SKM-1 (cell line): ENCODE results near the gene XXYLT1.
A peak's percentile ranks its signal among the peaks of the same experiment; 100 is the strongest.
"Not testable (repeated sequence)": the region's sequence is repeated elsewhere in the genome, so short reads cannot be mapped to it uniquely, and the experiment has no call there.

Experiments used
- DNase-seq: peaks from one replicate; lab custom pipeline; 2025; ENCODE audit not compliant: unreplicated experiment; lab: John Stamatoyannopoulos, UW

Gene XXYLT1

DNA sequence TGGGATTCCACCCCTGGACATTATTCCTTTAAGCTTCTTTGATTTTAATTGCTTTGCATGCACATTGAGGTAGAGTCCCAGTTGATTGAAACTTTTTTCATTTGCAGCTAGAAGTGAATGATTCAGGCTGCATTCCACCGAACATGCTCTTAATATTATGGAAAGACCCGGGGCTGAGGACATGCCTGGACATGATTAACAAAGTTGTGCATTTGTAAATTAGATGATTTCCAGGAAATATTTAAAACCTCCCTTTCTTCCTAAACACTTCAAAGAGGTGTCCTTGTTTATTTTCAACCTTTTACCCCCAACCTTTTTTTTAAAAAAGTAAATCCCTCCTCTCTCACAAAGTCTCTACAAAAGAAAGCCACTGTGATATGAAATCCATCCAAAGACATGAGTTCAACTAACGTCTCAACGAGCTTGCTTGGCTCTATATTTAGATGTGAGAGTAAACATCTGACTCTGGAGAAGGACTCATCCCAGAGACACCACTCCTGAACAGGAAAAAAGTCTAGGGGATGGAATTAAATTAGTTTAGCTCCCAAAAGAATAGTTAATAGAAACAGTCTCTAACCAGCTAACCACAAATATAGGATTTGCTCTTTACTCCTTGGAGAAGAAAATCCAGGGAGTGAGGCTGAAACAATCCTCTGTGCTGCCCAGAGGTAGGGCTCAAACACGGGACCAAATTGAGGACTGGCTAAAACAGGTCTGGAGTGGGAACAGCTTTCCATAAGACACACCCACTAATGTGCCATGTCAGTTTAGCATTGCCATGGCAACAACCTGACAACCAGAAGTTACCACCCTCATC is 83.1 kb downstream of the XXYLT1 start:
- no peak for DNase-seq

DNA sequence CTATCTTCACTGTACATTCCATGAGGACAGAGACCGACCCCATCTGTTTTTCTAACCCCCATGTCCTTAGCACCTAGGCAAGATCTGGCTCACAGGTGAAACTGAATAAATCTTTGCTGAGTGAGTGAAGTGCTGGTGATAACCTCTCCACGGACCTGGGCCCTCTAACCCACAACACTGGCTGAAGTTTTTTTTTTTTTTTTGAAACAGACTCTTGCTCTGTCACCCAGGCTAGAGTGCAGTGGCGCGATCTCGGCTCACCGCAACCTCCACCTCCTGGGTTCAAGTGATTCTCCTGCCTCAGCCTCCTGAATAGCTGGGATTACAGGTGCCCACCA is 84.3 kb downstream of the XXYLT1 start:
- not testable (repeated sequence) for DNase-seq

DNA sequence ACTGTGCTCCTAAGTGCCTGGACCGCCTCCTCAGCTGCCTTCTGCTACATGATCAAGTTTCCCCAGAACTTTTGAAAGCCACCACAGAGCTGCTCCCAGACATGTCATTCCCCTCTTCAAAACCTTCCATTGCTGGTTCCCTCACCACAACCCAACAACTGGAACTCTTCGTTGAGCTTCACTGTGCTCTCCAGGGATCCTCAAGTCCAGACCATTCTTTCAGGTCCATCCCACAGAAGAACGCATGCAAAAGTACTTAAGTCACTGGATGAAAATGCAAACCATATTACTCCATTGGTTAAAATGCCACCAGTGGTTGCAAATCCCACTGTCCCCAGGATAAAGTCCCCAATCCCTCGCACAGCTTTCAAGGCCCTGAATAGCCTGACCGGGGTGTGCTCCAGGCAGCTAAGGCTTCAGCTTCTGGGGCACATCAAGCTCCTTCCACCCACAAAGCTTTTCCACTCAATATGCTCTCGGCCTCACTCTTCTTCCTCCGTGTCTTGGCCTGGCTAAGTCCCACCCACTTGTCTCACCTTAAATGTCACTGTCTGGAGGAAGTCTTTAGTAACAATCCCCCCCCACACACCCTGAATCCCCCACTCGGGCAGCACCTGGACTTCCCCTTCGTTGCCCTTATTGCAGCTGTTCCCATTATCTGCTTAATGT is 84.8 kb downstream of the XXYLT1 start:
- DNase-seq: no peak

DNA sequence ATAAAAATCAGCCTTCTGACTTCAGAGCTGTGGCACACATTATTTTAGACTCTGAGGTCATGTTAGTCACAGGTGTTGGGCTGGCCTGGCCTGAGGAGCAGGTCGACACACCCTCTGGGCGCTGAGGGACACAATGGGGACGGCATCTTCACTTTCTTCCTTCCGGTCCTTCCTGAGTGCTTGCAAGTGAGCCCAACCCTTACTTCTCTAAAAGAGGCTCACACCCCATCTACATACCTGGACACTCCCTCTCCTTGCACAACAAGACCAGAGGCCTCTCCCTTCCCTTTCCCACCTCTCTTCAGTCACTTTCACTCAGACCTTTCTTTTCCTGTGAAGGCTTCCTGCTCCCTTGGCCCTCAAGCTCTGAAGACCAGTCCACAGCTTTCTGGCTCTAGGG is 85.4 kb downstream of the XXYLT1 start:
- DNase-seq: peak; percentile 54

DNA sequence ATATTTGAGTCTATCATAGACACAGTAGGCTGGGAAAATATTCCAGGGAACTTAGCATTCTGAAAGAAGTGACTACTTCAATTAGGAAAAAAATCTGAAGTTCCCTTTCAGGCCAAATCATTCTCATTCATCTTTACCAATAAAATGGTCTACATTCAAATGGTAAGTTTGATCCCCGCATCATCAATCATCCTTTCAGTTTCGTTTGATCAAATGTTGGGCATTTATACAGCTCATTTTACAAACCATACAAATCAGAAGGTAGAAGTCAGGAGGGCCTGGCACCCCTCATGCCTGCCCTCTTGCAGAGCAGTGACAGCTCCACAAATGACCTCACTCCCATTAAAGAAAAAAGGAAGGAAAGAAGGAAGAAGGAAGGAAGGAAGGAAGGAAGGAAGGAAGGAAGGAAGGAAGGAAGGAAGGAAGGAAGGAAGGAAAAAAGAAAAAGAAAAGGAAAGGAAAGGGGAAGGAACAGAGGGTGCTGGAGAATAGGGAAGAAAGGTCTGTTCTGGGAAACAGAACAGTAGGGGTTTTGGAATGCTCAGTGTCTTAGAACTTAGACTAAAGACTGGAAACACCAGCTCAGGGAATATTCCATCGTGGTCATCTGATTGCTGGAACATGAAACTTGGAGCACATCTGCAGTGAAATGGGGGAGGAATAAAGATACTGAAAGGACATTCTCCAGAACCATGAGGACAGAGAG is 86.1 kb downstream of the XXYLT1 start:
- no peak for DNase-seq

DNA sequence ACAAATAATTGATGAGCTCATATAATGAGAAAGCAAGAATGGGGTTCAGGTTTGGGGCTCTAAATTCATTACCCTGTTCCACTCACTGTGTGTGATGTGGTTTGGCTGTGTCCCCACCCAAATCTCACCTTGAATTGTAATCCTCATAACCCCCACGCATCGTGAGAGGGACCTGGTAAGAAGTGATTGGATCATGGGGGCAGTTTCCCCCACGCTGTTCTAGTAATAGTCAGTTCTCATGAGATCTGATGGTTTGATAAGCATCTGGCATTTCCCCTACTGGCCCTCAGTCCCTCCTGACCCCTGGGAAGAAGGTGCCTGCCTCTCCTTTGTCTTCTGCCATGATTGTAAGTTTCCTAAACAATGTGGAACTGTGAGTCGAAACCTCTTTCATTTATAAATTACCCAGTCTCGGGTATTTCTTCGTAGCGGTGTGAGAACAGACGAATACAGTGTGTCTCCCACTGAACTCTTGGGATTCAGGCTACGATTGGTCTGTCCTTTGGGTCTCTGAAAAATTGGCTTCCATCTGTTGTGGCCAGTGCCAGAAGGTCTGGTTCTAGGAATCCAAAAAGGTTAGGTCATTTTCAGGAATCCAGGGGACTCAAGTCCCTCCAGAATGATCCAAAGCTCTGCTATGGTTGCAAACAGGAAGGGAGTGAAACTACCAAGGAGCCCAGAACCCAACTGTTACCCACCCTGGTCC is 87.7 kb downstream of the XXYLT1 start:
- no peak for DNase-seq

DNA sequence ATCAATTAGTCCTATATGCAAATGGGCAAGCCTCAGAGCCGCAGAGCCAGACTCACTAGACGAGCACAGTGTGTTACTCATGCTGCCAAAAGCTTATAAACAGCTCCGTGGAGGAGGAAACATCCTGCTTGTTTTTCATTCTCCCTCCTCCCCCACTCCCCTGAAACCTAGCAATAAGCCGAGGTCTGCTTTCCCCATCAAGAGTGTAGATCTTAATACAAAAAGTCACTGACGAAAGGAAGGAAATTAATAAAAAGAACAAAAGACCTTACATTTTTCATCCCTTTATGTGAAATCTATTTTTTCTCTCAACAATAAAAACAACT is 88.5 kb downstream of the XXYLT1 start:
- no peak for DNase-seq

DNA sequence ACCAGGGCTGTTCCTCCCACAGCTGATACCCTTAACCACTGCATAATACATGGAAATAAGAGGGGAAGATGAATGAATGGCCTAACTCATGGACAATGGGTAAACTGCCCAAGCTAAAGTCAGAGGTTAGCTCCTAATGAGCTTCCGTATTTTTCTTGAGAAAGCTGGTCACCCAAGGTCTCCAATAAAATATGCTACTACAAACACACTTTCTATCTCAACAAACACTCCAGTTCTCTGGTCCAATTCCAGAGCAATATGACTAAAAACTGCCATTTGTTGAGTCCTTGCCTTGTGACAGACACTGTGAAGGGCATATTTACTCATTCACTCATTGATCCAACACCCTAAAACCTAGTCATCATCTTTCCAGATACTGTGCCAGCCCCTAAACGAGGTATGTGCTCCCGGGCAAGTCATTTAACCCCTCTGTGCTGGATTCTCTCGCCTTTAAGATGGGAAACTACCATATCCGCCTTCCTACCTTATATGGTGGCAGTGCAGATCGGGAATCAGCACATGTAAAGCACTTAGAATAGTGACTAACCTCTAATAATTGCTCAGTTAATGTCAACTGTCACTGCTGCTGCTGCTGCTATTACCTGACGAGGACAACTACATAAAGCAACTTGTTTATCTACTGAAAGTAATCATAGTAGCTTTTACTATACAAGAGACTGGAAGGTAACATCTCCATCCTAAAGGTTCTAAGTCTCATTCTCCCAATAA is 89.1 kb downstream of the XXYLT1 start:
- no peak for DNase-seq

DNA sequence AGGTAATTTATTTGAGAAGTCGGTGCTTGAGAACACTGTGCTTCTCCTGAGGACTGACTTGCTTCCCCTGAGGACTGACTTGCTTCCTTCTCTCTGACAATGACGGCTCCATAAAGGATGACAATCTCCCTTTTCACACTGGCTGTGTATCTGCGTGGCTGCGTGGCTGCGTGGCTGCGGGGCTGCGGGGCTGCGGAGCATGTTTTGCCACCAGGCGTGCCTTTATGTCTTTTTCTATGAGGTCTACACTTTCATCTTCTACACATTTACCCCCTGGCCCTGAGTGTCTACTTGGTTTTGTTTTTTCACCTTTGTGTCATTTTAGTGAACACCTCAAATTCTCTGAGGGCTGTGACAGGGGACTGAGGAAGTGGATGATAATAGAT is 89.9 kb downstream of the XXYLT1 start:
- no peak for DNase-seq

DNA sequence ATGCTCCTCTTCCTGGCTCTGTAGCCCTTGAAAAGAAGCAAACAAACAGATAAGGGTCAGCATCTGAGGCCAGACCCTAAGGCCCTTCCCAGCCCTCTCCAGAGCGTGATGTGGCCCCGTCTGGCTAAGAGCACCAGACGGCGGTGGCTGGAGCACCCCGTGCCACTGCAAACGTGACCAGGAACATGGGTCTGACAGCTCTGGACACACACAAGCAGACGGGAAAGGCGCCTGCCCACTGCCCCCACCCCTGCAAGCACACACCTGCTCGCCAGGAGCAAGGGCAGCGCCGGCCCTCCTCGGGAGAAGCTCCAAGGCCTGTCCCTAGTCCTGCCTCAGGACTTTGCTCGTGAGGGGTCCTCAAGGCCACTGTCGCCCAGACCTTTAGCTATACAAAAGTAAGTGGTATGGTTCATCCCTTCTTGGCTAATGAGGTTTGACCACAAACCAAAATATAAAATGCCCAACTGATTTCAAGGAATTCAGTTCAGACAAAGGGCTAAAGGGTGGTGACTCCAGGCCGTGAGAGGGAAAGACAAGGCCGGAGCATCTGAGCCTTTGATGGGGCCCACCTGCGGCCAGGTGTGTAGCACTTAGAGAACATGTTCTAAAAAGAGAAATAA is 90.4 kb downstream of the XXYLT1 start:
- DNase-seq: no peak

DNA sequence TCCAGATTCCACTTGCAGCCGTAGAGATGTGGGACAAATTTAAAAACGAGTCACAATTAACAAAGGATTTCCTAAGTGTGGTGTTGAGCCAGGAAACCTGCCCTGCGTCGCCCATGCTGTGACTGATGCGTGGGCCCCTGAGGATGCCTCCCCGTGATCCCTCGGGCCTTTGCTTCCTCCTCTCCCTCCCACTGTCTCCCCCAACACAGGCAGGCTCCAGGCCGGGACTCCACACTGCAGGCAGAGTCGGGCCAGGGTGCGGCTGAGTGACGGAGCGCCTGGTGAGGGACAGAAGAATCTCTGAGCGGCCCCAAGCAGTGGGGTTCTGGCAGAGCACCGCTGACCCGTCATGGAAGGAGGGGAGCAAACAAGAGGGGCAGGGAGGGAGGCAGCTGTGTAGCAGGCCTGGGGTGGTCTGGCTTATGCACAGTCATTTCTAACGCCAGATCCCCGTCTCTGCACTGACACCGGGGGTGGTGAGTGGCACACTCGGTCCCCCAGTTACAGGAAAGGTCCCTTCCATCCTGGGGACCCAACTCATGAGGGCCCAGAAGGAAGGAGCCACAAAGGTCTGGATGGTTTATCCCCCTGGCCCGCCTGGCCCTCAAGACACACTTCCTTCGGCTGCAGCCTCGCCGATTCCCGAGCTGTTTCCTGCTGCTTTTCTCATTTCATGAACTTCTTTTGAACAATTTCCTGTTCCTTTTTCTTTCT is 91.0 kb downstream of the XXYLT1 start:
- DNase-seq: no peak

DNA sequence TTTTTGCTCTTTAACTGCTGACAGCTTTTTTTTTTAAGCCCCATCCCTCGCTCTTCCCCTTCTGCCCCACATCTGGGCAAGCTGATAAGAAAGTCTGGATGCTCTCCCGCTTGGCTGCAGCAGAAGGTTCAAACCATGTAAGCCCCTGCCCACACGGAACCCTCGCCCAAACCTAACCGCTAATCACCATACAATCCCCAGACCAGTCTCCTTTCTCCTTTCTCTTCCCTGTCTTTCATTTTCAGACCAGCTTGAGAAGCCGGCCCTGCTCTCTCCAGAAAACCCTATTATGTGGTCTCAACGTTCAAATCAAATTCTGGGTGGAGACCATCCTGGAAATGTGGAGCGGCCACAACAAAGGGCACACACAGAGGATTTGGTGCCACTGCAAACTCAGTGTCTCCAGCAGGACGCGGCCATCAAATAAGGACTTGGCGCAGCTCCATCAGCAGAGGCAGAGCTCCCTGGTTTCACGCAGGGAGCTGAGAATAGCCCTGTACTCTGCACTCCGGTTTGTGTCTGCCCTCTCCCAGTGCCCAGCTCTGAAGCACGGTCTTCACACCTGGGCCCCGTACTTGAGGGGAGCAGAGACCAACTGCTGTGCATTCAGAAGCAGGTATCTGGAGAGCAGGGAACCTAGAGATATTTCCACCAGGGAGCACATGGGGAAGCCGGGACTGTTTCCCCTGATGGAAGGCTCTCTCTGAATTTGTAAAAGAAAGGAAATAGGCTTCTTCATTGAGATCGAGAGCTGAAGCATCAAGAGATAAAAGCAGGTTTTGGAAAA is 92.6 kb downstream of the XXYLT1 start:
- DNase-seq: no peak

DNA sequence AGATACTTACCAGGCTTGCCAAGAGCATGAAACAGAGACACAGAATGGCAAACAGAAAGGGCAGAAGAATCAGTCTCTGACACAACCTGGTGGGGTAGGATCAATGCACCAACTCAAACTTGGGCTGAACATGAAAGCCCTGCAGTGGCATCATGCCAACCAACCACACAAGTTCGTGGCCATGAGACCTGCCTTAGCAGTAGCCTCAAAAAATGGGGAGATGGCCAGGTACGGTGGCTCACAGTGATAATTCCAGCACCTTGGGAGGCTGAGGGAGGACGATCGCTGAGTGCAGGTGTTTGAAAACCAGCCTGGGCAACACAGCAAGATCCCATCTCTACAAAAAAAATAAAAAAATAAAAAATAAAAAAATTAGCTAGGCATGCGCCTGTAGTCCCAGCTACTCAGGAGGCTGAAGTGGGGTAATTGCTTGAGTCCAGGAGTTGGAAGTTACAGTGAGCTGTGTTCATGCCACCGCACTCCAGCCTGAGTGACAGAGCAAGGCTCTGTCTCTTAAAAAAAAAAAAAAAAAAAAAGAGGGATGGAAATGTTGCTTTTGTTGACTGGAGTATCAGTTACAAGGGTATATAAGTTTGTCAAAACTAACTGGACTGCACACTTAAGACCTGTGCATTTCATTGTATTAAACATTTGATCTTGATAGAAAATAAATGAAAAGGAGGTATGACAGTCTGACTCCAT is 93.4 kb downstream of the XXYLT1 start:
- no peak for DNase-seq

DNA sequence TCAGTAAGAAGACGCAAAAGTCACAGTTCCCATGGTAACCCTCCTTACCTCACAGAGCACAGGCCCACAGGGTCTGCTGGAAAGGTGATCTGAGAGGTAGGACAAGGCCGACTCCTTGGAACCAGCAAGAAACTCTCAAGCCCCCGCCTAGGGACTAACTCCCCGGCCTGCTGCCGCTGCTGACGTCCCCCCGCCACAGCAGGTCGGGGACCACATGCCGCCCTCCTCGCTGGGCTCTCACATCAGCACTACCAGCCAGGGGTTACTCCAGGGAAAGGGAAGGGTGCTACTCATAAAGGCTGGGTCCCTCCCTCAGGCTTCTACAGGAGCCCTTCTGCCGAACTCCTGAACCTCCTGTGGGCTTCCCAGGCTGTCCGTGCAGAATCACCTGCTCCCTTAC is 94.2 kb downstream of the XXYLT1 start:
- no peak for DNase-seq

DNA sequence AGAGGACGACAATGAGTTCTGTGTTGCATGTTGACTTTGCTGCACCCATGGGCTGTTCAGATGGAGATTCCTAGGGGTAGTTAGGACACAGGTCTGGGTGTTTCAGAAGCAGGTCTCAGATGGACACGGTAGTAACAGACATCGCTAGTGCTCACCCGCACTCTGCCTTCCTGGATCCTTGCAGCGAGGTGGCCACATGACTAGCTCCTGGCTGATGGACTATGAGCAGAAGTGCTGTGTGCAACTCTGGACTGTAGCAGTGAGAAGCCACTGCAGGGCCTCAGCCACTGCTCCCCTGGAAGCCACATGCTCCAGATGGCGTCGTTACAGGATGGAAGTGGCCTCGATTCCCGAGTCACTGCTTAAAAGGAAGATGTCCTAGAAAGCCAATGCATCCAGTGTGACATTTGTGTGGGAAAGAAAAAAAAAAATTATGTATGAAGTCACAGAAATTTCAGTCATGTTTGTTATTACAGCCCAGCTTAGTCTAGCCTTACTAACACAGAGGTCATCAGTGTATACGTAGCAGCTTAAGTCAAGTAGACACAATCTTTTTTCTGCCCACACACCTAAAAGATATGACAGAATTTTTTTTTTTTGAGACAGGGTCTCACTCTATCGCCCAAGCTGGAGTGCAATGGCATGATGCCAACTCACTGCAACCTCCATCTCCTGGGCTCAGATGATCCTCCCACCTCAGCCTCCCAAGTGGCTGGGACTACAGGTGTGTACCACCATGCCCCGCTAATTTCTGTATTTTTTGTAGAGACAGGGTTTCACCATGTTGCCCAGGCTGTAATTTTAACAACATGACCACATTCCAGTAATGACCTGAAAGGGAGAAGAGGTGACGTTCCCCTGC is 95.3 kb downstream of the XXYLT1 start:
- DNase-seq: no peak

DNA sequence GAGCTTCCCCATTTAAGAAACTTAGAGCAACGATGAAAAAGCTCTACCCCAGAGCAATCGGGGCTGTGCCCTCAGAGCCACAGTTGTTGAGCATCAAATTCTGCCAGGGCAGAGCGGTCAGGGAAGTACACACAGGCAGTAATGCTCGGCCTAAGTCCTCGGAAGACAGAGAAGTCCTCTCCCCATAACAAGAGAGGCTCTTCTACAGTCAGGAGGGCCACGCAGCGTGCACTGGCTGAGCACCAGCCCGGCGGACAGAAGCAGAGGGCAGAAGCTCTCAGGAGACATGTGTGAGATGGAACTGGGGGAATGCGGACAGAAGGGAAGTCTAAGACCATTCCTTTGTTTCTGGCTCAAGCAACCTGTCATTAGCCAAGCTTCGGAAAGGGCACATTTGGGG is 95.9 kb downstream of the XXYLT1 start:
- DNase-seq: no peak

DNA sequence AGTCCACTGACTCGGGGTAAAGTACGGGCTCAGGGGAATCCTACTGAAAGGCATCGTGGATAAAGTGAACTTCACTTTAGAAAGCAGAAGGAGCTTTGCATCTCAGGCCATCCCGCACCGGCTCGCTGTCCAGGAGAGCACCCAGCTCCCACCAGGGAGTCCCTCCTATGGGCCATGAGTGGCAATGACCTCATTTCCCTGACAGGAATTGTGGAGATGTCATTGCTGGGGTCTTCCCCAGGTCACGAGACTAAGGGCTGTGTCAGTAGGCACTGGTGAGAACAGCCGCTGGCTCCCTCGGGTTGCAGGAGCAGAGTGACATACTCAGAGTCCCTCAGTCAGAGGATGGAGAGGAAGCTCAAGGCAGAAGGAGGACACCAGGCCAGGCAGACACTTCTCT is 97.3 kb downstream of the XXYLT1 start:
- no peak for DNase-seq

DNA sequence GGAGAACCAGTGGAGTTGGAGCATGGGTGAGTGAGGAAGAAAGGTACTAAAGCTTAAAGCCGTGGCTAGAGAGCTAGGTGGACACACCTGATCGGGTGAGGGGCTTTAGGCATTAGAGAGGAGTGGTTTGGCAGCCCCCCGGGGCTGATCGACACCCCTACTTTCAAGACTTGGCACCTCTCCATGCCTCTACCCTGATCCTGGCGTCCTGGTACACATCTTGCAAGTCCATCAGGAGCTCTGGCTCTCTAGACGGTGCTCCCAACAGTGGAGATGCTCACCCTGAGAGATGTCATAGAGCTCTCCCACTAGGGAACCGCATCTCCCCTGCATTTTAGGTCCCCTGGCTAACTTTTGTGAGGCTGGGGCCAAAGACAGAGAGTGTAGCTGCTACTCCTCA is 98.1 kb downstream of the XXYLT1 start:
- no peak for DNase-seq
